Measurements from ENCODE around the gene PIGT.

DNA sequence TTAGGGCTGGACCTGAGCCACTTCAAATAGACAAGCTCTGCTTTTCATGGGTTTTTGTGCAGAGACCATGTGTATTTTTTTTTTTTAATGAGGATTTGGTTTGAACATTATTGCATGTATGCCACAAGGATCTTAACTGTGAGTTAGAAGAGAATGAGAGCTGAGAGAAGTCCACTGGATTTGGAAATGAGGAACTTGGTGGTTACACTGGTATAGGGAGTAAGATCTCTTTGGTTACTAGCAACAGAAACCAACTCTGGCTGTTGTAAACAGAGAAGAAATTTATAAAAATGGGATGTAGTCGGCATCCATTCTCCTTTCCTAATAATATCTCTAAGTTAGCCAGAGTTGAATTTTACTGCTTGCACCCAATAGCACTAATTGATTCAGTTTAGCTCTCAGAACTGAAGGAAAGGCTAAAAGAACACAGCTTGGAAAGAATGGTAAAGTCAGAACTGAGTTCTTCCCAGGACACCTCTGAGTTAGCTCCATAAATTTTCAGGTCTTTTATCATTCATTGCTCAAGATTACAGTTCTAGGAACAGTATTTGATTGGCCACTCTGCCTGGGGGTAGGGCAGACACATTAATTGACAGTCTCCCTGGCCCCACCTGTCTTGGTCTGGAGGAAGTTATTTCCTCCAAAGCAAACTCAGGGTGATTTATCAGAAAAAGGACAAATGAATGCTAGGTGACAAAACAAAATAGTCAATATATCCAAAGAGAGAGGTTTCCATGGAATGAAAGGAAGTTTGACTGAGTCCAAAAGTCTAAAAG is 49.7 kb downstream of the PIGT start:
- TF ChIP-seq, protein P1, sequence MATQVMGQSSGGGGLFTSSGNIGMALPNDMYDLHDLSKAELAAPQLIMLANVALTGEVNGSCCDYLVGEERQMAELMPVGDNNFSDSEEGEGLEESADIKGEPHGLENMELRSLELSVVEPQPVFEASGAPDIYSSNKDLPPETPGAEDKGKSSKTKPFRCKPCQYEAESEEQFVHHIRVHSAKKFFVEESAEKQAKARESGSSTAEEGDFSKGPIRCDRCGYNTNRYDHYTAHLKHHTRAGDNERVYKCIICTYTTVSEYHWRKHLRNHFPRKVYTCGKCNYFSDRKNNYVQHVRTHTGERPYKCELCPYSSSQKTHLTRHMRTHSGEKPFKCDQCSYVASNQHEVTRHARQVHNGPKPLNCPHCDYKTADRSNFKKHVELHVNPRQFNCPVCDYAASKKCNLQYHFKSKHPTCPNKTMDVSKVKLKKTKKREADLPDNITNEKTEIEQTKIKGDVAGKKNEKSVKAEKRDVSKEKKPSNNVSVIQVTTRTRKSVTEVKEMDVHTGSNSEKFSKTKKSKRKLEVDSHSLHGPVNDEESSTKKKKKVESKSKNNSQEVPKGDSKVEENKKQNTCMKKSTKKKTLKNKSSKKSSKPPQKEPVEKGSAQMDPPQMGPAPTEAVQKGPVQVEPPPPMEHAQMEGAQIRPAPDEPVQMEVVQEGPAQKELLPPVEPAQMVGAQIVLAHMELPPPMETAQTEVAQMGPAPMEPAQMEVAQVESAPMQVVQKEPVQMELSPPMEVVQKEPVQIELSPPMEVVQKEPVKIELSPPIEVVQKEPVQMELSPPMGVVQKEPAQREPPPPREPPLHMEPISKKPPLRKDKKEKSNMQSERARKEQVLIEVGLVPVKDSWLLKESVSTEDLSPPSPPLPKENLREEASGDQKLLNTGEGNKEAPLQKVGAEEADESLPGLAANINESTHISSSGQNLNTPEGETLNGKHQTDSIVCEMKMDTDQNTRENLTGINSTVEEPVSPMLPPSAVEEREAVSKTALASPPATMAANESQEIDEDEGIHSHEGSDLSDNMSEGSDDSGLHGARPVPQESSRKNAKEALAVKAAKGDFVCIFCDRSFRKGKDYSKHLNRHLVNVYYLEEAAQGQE (IDR thresholded peaks at IDR 0.05; ENCODE audit: unreplicated experiment): no peak
- TF ChIP-seq, protein P2, sequence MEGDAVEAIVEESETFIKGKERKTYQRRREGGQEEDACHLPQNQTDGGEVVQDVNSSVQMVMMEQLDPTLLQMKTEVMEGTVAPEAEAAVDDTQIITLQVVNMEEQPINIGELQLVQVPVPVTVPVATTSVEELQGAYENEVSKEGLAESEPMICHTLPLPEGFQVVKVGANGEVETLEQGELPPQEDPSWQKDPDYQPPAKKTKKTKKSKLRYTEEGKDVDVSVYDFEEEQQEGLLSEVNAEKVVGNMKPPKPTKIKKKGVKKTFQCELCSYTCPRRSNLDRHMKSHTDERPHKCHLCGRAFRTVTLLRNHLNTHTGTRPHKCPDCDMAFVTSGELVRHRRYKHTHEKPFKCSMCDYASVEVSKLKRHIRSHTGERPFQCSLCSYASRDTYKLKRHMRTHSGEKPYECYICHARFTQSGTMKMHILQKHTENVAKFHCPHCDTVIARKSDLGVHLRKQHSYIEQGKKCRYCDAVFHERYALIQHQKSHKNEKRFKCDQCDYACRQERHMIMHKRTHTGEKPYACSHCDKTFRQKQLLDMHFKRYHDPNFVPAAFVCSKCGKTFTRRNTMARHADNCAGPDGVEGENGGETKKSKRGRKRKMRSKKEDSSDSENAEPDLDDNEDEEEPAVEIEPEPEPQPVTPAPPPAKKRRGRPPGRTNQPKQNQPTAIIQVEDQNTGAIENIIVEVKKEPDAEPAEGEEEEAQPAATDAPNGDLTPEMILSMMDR (conservative IDR thresholded peaks at IDR 0.05; ENCODE audit: low read depth in 2 of 2): no peak
- TF ChIP-seq CREB1 (CRISPR knock-in tag; IDR thresholded peaks at IDR 0.05; ENCODE audit: low read depth) (no peak), EZH2 (IDR thresholded peaks at IDR 0.05; ENCODE audit: low read depth, unreplicated experiment) (no peak), POLR2AphosphoS5 (IDR thresholded peaks at IDR 0.05; ENCODE audit: low read depth) (no peak), ZNF331 (CRISPR knock-in tag; IDR thresholded peaks at IDR 0.05; ENCODE audit: low read depth) (no peak), JUNB (IDR thresholded peaks at IDR 0.05; ENCODE audit: unreplicated experiment) (no peak)

Measured in GM23338 (cell line).